T-helper 1 cell treated with Interleukin-12 subunit alpha and Interleukin-12 subunit beta and Interleukin-4 antibody, amounts not matched to agents 30 μg/mL and 1 μg/mL, for 36 hours (primary cell): ENCODE measurements around the gene PSMD1.
"Not testable (repeated sequence)": the region's sequence is repeated elsewhere in the genome, so short reads cannot be mapped to it uniquely, and the experiment has no call there.

Experiments
- H3K27ac Mint-ChIP-seq: one replicate; pipeline ENCODE4 v1.8.0; 2021; ENCODE audit warnings: mild to moderate bottlenecking, mixed read lengths
- H3K27me3 Mint-ChIP-seq: one replicate; pipeline ENCODE4 v1.8.0; 2021; ENCODE audit warnings: low read depth, mixed read lengths
- H3K36me3 Mint-ChIP-seq: one replicate; pipeline ENCODE4 v1.8.0; 2021; ENCODE audit warnings: low read depth, mixed read lengths
- H3K4me1 Mint-ChIP-seq: one replicate; pipeline ENCODE4 v1.8.0; 2021; ENCODE audit warnings: low read depth, mixed read lengths
- H3K4me3 Mint-ChIP-seq: one replicate; pipeline ENCODE4 v1.8.0; 2021; ENCODE audit warnings: mild to moderate bottlenecking, moderate library complexity, mixed read lengths
- H3K9me3 Mint-ChIP-seq: one replicate; pipeline ENCODE4 v1.8.0; 2021; ENCODE audit warnings: mixed read lengths

The PSMD1 gene

GRCh38 chr2:231163011-231163410 lies 106.3 kb downstream of the PSMD1 start:
- Mint-ChIP-seq H3K27ac (no peak overlapping the region), H3K4me3 (no peak overlapping the region), H3K9me3 (no peaks in the 10 kb centered on the region), H3K4me1 (peaks cover 12% of the 10 kb centered on the region), H3K27me3 (no peaks in the 10 kb centered on the region), H3K36me3 (peaks cover 19% of the 10 kb centered on the region)

GRCh38 chr2:231163414-231164095 lies 106.9 kb downstream of the PSMD1 start:
- H3K4me1 Mint-ChIP-seq: peaks cover 17% of the 10 kb centered on the region
- no peak overlapping the region for H3K4me3 Mint-ChIP-seq
- no peaks in the 10 kb centered on the region for H3K27me3 Mint-ChIP-seq
- no peaks in the 10 kb centered on the region for H3K9me3 Mint-ChIP-seq
- peaks cover 23% of the 10 kb centered on the region for H3K36me3 Mint-ChIP-seq
- H3K27ac Mint-ChIP-seq: no peak overlapping the region

DNA sequence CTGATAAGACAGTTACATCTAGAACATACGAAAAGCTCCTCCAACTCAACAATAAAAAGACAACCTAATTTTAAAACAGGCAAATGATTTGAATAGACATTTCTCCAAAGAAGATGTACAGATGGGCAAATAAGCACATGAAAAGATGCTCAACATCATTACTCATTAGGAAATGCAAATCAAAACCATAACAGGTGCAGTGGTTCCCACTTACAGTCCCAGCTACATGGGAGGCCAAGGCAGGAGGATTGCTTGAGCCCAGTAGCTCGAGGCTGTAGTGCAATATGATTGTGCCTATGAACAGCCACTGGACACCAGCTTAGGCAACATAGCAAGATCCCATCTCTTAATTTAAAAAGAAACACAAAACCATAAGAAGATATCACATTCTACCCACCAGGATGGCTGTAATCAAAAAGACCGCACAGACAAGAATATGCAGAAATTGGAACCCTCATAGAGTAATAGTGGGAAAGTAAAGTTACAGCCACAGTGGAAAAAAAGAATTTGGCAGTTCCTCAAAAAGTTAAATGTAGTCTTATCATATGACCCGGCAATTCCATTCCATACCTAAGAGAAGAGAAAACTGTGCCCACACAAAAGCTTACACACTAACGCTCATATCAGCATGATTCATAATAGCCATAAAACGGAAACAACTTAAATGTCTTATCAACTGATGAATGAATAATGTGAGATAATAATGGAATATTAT lies 111.2 kb downstream of the PSMD1 start:
- peaks cover 5% of the 10 kb centered on the region for H3K4me1 Mint-ChIP-seq
- H3K4me3 Mint-ChIP-seq: no peak overlapping the region
- peaks cover 27% of the 10 kb centered on the region for H3K36me3 Mint-ChIP-seq
- no peaks in the 10 kb centered on the region for H3K9me3 Mint-ChIP-seq
- no peak overlapping the region for H3K27ac Mint-ChIP-seq
- H3K27me3 Mint-ChIP-seq: no peaks in the 10 kb centered on the region

- Mint-ChIP-seq H3K27ac (no peak overlapping the region), H3K36me3 (peaks cover 27% of the 10 kb centered on the region), H3K9me3 (no peaks in the 10 kb centered on the region), H3K4me3 (no peak overlapping the region), H3K4me1 (peaks cover 5% of the 10 kb centered on the region), H3K27me3 (no peaks in the 10 kb centered on the region)
Measured at GRCh38 chr2:231168460-231169139, 111.9 kb downstream of the PSMD1 start.

GRCh38 chr2:231169488-231169887 lies 112.8 kb downstream of the PSMD1 start:
- H3K4me1 Mint-ChIP-seq: peaks cover 5% of the 10 kb centered on the region
- no peaks in the 10 kb centered on the region for H3K27me3 Mint-ChIP-seq
- H3K27ac Mint-ChIP-seq: no peak overlapping the region
- H3K9me3 Mint-ChIP-seq: no peaks in the 10 kb centered on the region
- peaks cover 30% of the 10 kb centered on the region for H3K36me3 Mint-ChIP-seq
- no peak overlapping the region for H3K4me3 Mint-ChIP-seq

DNA sequence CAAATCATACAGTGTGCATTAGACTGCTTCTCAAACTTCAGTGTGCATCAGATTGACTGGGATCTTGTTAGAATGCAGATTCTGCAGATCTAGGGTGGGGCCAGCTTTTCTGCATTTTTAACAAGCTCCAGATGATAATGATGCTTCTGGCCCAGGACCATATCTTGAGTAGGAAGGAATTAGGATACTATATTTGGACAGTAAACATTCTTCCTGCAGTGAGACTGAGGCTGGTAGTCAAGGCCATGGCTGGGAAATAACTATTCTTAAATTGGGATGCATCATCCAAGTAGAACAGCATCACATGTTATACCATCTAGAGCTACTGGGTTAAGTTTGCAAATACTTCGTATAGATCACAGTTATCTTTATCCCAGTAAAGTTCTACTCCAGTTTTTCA lies 113.4 kb downstream of the PSMD1 start:
- H3K27ac Mint-ChIP-seq: no peak overlapping the region
- H3K4me1 Mint-ChIP-seq: peaks cover 5% of the 10 kb centered on the region
- H3K4me3 Mint-ChIP-seq: no peak overlapping the region
- no peaks in the 10 kb centered on the region for H3K9me3 Mint-ChIP-seq
- peaks cover 32% of the 10 kb centered on the region for H3K36me3 Mint-ChIP-seq
- H3K27me3 Mint-ChIP-seq: no peaks in the 10 kb centered on the region

- Mint-ChIP-seq H3K36me3 (peaks cover 38% of the 10 kb centered on the region), H3K27ac (no peak overlapping the region), H3K9me3 (no peaks in the 10 kb centered on the region), H3K4me3 (no peak overlapping the region), H3K4me1 (peaks cover 5% of the 10 kb centered on the region), H3K27me3 (no peaks in the 10 kb centered on the region)
Measured at GRCh38 chr2:231172025-231172424, 115.4 kb downstream of the PSMD1 start.

GRCh38 chr2:231174211-231174651 lies 117.6 kb downstream of the PSMD1 start:
- H3K27me3 Mint-ChIP-seq: no peaks in the 10 kb centered on the region
- H3K4me3 Mint-ChIP-seq: no peak overlapping the region
- no peak overlapping the region for H3K27ac Mint-ChIP-seq
- H3K4me1 Mint-ChIP-seq: no peaks in the 10 kb centered on the region
- peaks cover 32% of the 10 kb centered on the region for H3K36me3 Mint-ChIP-seq
- no peaks in the 10 kb centered on the region for H3K9me3 Mint-ChIP-seq

DNA sequence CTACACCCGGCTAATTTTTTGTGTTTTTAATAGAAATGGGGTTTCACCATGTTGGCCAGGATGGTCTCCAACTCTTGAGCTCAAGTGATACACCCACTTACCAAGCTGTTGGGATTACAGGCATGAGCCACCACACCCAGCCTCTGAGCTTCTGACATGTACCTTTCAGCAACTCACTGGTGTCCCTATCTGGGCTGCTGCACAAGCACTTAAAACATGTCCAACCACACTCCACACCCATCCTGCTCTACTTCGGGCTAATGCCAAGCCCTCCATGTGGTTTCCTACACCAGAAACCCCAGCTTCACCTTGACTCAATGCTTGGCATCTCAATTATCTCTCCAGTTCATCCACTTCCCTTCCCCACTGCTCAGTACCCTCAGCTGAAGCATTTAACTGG lies 119.4 kb downstream of the PSMD1 start:
- H3K27me3 Mint-ChIP-seq: no peaks in the 10 kb centered on the region
- no peaks in the 10 kb centered on the region for H3K9me3 Mint-ChIP-seq
- peaks cover 29% of the 10 kb centered on the region for H3K36me3 Mint-ChIP-seq
- peaks cover 9% of the 10 kb centered on the region for H3K4me1 Mint-ChIP-seq
- no peak overlapping the region for H3K4me3 Mint-ChIP-seq
- no peak overlapping the region for H3K27ac Mint-ChIP-seq

GRCh38 chr2:231177156-231178025 lies 120.7 kb downstream of the PSMD1 start:
- no peaks in the 10 kb centered on the region for H3K27me3 Mint-ChIP-seq
- no peaks in the 10 kb centered on the region for H3K9me3 Mint-ChIP-seq
- H3K36me3 Mint-ChIP-seq: peaks cover 25% of the 10 kb centered on the region
- no peak overlapping the region for H3K27ac Mint-ChIP-seq
- H3K4me3 Mint-ChIP-seq: no peak overlapping the region
- H3K4me1 Mint-ChIP-seq: peaks cover 9% of the 10 kb centered on the region

DNA sequence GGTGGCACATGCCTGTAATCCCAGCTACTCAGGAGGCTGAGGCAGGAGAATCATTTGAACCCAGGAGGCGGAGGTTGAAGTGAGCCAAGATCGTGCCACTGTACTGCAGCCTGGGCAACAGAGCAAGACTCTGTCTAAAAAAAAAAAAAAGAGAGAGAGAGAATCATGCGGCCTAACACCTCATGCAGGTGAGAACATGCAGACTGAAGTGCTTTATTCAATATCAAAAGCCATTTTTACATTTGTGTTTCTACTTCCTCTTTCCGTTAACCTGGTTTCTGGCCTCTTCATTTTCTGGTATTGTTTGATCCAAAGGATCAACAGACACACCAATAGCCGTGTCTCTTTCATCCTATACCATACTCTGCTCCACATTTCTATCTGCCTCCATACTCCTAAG lies 122.1 kb downstream of the PSMD1 start:
- H3K9me3 Mint-ChIP-seq, H3K27ac Mint-ChIP-seq, H3K4me3 Mint-ChIP-seq, H3K4me1 Mint-ChIP-seq, H3K27me3 Mint-ChIP-seq: not testable (repeated sequence)
- H3K36me3 Mint-ChIP-seq: peaks cover 21% of the 10 kb centered on the region

GRCh38 chr2:231181860-231182512 lies 125.3 kb downstream of the PSMD1 start:
- no peaks in the 10 kb centered on the region for H3K9me3 Mint-ChIP-seq
- peaks cover 2% of the 10 kb centered on the region for H3K36me3 Mint-ChIP-seq
- peaks cover 9% of the 10 kb centered on the region for H3K4me1 Mint-ChIP-seq
- no peak overlapping the region for H3K27ac Mint-ChIP-seq
- no peaks in the 10 kb centered on the region for H3K27me3 Mint-ChIP-seq
- no peak overlapping the region for H3K4me3 Mint-ChIP-seq

DNA sequence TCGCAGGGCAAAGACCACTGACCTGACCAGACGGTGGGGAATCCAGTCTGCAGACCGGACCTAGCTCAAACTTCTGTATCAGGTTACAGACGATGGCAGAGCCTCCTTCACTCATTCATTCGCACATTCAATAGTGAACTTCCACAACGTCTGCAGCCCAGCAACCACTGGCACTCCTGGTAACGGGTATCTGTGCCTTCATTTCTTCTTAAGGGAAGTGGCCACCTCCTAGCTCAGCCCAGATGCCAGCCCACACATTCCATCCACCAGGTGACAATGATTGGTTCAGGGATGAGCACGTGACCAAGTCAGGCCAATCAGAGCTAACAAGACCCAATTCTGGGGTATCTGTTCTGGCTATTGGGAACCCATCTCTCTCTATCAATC lies 125.8 kb downstream of the PSMD1 start:
- Mint-ChIP-seq H3K36me3 (no peaks in the 10 kb centered on the region), H3K9me3 (no peaks in the 10 kb centered on the region), H3K27me3 (no peaks in the 10 kb centered on the region), H3K4me1 (peaks cover 9% of the 10 kb centered on the region), H3K27ac (no peak overlapping the region), H3K4me3 (no peak overlapping the region)

GRCh38 chr2:231183851-231184250 lies 127.2 kb downstream of the PSMD1 start:
- H3K9me3 Mint-ChIP-seq: no peaks in the 10 kb centered on the region
- no peak overlapping the region for H3K27ac Mint-ChIP-seq
- no peak overlapping the region for H3K4me3 Mint-ChIP-seq
- H3K4me1 Mint-ChIP-seq: peaks cover 9% of the 10 kb centered on the region
- H3K36me3 Mint-ChIP-seq: no peaks in the 10 kb centered on the region
- no peaks in the 10 kb centered on the region for H3K27me3 Mint-ChIP-seq
